RWPE1 (cell line): ENCODE results near the gene IL16.

ENCODE experiments used
- CTCF ChIA-PET: fragments of 350-600 bp; sonication (Branson Sonifier 250); formaldehyde crosslinking; extraction: SDS; loops from one replicate; lab custom pipeline; 2021; lab: Yijun Ruan, JAX
- POLR2A ChIA-PET: fragments of 400-600 bp; formaldehyde crosslinking; extraction: SDS; loops from one replicate; lab custom pipeline; 2020; ENCODE audit warnings: antibody characterized with exemption; ENCODE audit not compliant: low non-redundant PET; lab: Yijun Ruan, JAX
- DNase-seq: peaks from one replicate; pipeline ENCODE4 v3.0.0; 2012; ENCODE audit warnings: low spot score
- H3K27ac ChIP-seq: fragments of 450-650 bp; 2 replicates; pipeline ENCODE4 v1.5.1; 2017
- TF ChIP-seq, protein P1 (sequence below): fragments of 450-650 bp; conservative IDR thresholded peaks from 2 replicates; pipeline ENCODE4 v1.5.1; 2017; ENCODE audit warnings: low read depth, mild to moderate bottlenecking

Gene IL16

DNA sequence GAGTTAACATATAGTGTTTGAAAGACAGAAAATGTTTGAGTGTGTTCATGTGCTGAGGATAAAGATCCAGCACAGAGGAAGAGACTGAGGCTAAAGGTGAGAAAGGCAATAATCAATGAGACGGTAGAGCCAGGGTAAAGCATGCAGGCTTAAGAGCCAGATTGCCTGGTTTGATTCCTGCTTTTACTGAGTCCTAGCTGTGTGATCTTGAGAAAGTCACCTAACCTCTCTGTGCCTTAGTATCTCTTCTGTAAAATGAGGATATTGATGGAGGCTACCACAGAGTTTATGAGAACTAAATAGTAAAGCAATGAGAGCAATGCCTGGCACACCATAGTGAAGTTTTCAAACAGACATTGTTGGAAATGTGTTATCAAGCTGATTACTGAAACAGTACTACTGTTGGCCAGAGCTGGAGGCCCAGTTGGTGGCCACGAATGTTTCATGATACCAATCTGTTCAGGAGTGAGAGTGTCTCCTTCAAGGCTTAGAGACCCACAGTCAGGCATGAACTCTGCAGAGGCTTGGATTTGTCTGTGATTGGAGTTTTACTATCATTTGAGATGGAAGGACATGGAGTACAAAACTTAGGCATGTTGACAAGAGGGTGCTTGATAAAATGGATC, 26.8 kb downstream of the IL16 start:
- TF ChIP-seq, protein P1, sequence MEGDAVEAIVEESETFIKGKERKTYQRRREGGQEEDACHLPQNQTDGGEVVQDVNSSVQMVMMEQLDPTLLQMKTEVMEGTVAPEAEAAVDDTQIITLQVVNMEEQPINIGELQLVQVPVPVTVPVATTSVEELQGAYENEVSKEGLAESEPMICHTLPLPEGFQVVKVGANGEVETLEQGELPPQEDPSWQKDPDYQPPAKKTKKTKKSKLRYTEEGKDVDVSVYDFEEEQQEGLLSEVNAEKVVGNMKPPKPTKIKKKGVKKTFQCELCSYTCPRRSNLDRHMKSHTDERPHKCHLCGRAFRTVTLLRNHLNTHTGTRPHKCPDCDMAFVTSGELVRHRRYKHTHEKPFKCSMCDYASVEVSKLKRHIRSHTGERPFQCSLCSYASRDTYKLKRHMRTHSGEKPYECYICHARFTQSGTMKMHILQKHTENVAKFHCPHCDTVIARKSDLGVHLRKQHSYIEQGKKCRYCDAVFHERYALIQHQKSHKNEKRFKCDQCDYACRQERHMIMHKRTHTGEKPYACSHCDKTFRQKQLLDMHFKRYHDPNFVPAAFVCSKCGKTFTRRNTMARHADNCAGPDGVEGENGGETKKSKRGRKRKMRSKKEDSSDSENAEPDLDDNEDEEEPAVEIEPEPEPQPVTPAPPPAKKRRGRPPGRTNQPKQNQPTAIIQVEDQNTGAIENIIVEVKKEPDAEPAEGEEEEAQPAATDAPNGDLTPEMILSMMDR = no peak
- POLR2A ChIA-PET = no interaction called here
- no peak for DNase-seq
- CTCF ChIA-PET = interaction anchor here (0.6 kb wide), 1 partner anchor 783 kb away, joined by 3 read pairs; no protein-coding TSS in a partner anchor
- no peak overlapping the region for H3K27ac ChIP-seq

DNA sequence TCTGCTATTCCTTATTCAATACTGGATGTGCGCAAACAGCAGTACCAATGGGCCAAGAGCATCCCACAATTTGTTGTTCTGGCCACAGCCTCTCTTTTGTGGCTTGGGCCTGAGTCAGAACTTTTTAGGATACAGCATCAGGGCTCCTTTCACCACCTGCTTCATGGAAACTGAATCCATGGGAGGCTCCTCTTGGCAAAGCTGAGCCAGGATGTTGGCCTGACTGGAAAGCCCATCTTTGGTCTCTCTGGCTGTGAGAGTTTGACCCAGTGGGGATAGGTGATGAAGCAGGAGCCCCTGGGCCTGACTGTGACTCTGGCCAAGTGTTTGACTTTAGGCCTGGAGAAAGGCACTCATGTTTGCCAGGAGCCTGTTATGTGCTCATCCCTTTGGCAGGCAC, 27.6 kb downstream of the IL16 start:
- DNase-seq = no peak
- no peak overlapping the region for H3K27ac ChIP-seq
- POLR2A ChIA-PET = no interaction called here
- TF ChIP-seq, protein P1 = no peak
- CTCF ChIA-PET = interaction anchor here (0.6 kb wide), 1 partner anchor 68 kb away, joined by 3 read pairs; no protein-coding TSS in a partner anchor

DNA sequence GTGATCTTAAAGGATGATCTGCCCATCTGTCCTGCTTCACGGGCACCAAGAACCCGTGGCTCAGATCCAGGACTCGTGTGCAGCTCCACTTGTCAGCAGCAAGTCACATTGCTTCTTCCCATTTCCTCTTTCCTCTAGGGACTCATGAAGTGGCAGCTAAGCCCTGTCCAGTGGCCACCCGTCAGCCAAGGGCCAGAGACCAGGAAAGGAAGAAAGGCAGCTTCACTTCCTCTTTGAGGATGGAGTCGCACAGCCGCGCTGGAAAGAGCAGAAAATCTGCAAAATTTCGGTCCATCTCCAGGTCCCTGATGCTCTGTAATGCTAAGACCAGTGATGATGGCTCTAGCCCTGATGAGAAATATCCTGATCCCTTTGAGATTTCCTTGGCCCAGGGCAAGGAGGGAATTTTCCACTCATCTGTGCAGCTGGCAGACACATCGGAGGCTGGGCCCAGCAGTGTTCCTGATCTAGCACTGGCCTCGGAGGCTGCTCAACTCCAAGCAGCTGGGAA, 28.5 kb downstream of the IL16 start:
- CTCF ChIA-PET = no interaction called here
- TF ChIP-seq, protein P1 = no peak
- no peak for DNase-seq
- POLR2A ChIA-PET = no interaction called here
- no peak overlapping the region for H3K27ac ChIP-seq

DNA sequence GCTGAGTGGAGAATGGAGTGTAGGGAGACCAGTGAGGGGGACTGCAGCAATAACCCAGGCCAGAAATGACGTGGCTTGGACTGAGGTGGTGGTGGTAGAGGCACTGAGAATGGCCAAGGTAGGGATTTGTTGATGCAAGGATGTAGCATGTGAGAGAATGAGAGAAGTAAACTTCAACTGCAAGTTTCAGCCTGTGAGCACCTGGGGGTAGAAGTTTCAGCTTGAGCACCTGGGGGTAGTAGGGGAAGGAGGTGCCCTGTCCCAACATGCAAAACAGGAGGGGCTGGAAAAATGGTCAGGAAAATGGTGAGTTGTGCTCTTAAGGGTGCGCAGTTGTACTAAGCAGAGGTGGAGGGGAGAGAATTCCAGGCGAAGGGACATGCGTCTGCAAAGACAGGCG, 31.0 kb downstream of the IL16 start:
- DNase-seq = no peak
- TF ChIP-seq, protein P1 = no peak
- POLR2A ChIA-PET = no interaction called here
- peak overlapping the region; percentile 11; the same call in 1 of the 2 replicates for H3K27ac ChIP-seq
- CTCF ChIA-PET = no interaction called here

DNA sequence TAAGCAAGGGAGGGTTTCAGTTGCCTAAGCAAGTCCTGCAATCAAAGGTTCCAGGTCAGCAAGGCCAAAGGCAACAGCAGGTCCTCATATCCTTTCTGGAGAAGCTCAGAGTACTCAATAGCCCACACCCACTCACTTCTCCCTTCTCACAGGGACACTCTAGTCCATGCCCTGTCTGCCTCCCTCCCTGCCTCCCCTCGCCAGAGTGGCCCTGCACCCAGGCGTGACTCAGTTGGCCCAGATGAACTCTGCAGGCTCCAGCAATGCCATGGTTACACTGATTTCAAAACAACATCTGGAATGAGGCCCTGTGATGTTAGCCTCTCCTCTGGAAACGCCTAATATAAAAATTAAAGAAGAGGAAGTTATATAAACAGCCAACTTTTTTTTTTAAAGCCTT, 32.9 kb downstream of the IL16 start:
- ChIA-PET POLR2A (no interaction called here), CTCF (interaction anchor here (1.1 kb wide), 1 partner anchor 37 kb away, joined by 3 read pairs; no protein-coding TSS in a partner anchor)
- TF ChIP-seq, protein P1 = no peak
- H3K27ac ChIP-seq = peak overlapping the region; percentile 54
- no peak for DNase-seq

DNA sequence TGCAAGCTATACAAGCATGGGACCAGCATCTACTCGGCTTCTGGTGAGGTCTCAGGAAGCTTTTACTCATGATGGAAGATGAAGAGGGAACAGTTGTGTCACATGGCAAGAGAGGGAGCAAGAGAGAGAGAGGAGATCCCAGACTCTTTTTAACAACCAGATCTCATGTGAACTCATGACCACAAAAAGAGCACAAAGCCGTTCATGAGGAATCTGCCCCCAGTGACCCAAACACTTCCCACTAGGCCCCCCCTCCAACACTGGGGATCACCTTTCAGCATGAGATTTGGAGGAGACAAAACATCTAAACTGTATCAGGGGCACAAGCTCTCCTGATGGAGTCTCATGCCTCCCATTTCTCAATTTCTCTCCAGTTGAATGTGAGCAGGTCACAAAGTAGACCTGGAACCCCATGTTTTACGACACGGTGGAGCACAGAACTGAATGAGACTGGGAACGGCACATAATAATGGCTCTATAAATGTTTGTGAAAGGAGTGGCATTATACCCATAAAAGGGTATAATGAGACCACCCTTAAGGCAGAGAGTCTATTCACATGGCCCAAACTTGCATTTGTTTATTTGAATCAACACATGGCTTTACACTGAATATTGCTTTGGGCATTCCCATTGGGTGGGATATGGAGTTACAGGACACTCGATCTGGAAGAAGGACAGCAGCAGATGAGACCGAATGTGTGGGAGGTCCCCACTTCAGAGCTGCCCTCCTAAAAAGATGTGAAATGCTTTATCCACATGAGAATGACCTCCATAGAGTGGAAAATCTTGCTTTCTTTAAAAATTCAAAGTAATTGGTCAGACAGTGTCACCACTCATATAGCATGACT, 38.8 kb downstream of the IL16 start:
- no peak for DNase-seq
- TF ChIP-seq, protein P1 = no peak
- ChIA-PET POLR2A (no interaction called here), CTCF (no interaction called here)
- no peak overlapping the region; the same call in 1 of the 2 replicates for H3K27ac ChIP-seq
